ENCODE measurements around the gene IQCF5. TPM values are rescaled to one million over a fixed set of nuclear protein-coding genes. Genes with fewer than 3 reads are reported as not detected.
A peak's percentile ranks its signal among the peaks of the same experiment; 100 is the strongest.

IQCF5 gene
- total RNA-seq, 4 donors from 2014 or later, result not detected

GRCh38 chr3:51845129-51845528 is 30.3 kb downstream of the IQCF5 start:
- no peak overlapping the region for H3K4me3 ChIP-seq
- H3K36me3 ChIP-seq, result no peaks in the 10 kb centered on the region
- WGBS, result 65% methylated on average over 7 of the region's 7 CpGs
- peaks cover 0 to 14% (median 0%) of the 10 kb centered on the region in 4 donors for H3K27me3 ChIP-seq
- intact Hi-C loops (cut with DNase I), result no loop called here
- no peaks in the 10 kb centered on the region for H3K4me1 ChIP-seq
- peaks cover 0 to 13% (median 0%) of the 10 kb centered on the region in 4 donors for H3K9me3 ChIP-seq
- H3K27ac ChIP-seq (replicated peaks in 1 of 4), result no peak overlapping the region
- TF ChIP-seq POLR2A (IDR thresholded peaks at IDR 0.05; ENCODE audit: low read depth) (no peak), POLR2AphosphoS5 (IDR thresholded peaks at IDR 0.05) (no peak), CTCF (IDR thresholded peaks at IDR 0.05) (no peak), EP300 (IDR thresholded peaks at IDR 0.05) (no peak)
- DNase-seq (ENCODE audit: extremely low spot score), result no peak

DNA sequence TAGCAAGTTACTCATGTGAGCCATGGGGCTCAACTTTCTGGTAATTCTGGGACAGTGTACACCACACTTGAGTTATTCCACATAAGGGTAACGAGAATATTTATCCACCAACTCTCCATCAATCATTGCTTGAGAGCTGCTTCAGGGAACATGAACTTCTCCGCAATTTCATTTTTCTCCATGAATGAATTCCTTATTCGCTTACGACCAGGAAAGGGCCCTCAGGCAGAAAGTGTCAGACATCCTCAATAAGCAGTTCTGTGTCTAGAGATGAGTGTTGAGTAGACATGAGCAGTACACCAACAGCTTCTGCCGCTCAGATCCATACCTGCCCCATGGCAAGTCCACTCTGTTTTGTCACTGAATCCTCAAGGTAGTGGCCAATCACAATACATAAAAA is 38.8 kb downstream of the IQCF5 start:
- no peak for TF ChIP-seq CTCF (IDR thresholded peaks at IDR 0.05)
- 70% methylated on average over 5 of the region's 5 CpGs for WGBS
- H3K27ac ChIP-seq (replicated peaks in 1 of 4), result no peak overlapping the region

GRCh38 chr3:51830836-51831385 is 44.5 kb downstream of the IQCF5 start:
- intact Hi-C loops (cut with DNase I), result no loop called here
- DNase-seq (ENCODE audit: extremely low spot score), result no peak

More for the DNA sequence above, 38.8 kb downstream of the IQCF5 start:
- H3K36me3 ChIP-seq, result no peaks in the 10 kb centered on the region
- DNase-seq (ENCODE audit: extremely low spot score), result no peak
- H3K9me3 ChIP-seq, result peaks cover 0 to 4% (median 0%) of the 10 kb centered on the region in 4 donors
- intact Hi-C loops (cut with DNase I), result no loop called here
- H3K4me3 ChIP-seq, result no peak overlapping the region
- H3K27me3 ChIP-seq, result peaks cover 0 to 9% (median 0%) of the 10 kb centered on the region in 4 donors
- H3K4me1 ChIP-seq, result no peaks in the 10 kb centered on the region

DNA sequence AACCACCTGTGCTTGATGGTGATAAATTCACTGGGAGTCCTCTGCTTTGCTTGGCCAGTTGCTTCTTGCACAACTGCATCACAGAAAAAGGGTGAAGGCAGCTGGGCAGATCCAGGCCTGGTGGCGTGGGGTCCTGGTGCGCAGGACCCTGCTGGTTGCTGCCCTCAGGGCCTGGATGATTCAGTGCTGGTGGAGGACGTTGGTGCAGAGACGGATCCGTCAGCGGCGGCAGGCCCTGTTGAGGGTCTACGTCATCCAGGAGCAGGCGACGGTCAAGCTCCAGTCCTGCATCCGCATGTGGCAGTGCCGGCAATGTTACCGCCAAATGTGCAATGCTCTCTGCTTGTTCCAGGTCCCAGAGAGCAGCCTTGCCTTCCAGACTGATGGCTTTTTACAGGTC is 45.1 kb downstream of the IQCF5 start:
- H3K27me3 ChIP-seq, result no peaks in the 10 kb centered on the region
- TF ChIP-seq POLR2A (IDR thresholded peaks at IDR 0.05; ENCODE audit: low read depth) (no peak), POLR2AphosphoS5 (IDR thresholded peaks at IDR 0.05) (no peak), EP300 (IDR thresholded peaks at IDR 0.05) (no peak), CTCF (IDR thresholded peaks at IDR 0.05) (no peak)
- no peaks in the 10 kb centered on the region for H3K36me3 ChIP-seq
- intact Hi-C loops (cut with DNase I), result no loop called here
- no peak overlapping the region for H3K27ac ChIP-seq (replicated peaks in 1 of 4)
- no peak overlapping the region for H3K4me3 ChIP-seq
- no peaks in the 10 kb centered on the region for H3K4me1 ChIP-seq
- peak; percentile 29 for DNase-seq (ENCODE audit: extremely low spot score)
- WGBS, result 89% methylated on average over 13 of the region's 13 CpGs
- peaks cover 0 to 34% (median 11%) of the 10 kb centered on the region in 4 donors for H3K9me3 ChIP-seq

More at GRCh38 chr3:51830836-51831385, 44.5 kb downstream of the IQCF5 start:
- H3K27me3 ChIP-seq, result no peaks in the 10 kb centered on the region
- peaks cover 0 to 34% (median 11%) of the 10 kb centered on the region in 4 donors for H3K9me3 ChIP-seq
- WGBS, result 45% methylated on average over 4 of the region's 4 CpGs
- TF ChIP-seq POLR2AphosphoS5 (IDR thresholded peaks at IDR 0.05) (no peak), EP300 (IDR thresholded peaks at IDR 0.05) (no peak), POLR2A (IDR thresholded peaks at IDR 0.05; ENCODE audit: low read depth) (no peak), CTCF (IDR thresholded peaks at IDR 0.05) (no peak)
- no peak overlapping the region for H3K27ac ChIP-seq (replicated peaks in 1 of 4)
- H3K4me1 ChIP-seq, result no peaks in the 10 kb centered on the region
- H3K36me3 ChIP-seq, result no peaks in the 10 kb centered on the region
- no peak overlapping the region for H3K4me3 ChIP-seq

DNA sequence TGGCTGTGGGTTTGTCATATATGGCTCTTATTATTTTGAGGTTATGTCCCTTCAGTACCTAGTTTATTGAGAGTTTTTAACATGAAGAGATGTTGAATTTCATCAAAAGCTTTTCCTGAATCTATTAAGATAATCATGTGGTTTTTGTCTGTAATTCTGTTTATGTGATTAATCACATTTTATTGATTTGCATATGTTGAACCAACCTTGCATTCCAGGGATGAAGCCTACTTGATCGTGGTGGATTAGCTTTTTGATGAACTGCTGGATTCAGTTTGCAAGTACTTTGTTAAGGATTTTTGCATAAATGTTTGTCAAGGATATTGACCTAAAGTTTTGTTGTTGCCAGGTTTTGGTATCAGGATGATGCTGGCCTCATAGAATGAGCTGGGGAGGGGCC is 47.1 kb downstream of the IQCF5 start:
- no peak overlapping the region for H3K27ac ChIP-seq (replicated peaks in 1 of 4)

More for the DNA sequence above, 47.1 kb downstream of the IQCF5 start:
- no peaks in the 10 kb centered on the region for H3K4me1 ChIP-seq
- DNase-seq (ENCODE audit: extremely low spot score), result no peak
- 50% methylated on average over 1 of the region's 1 CpG for WGBS
- no peak overlapping the region for H3K4me3 ChIP-seq
- no peaks in the 10 kb centered on the region for H3K36me3 ChIP-seq
- TF ChIP-seq POLR2AphosphoS5 (IDR thresholded peaks at IDR 0.05), result no peak
- TF ChIP-seq CTCF (IDR thresholded peaks at IDR 0.05), result no peak
- TF ChIP-seq EP300 (IDR thresholded peaks at IDR 0.05), result no peak
- TF ChIP-seq POLR2A (IDR thresholded peaks at IDR 0.05; ENCODE audit: low read depth), result no peak
- no peaks in the 10 kb centered on the region for H3K27me3 ChIP-seq
- intact Hi-C loops (cut with DNase I), result no loop called here
- H3K9me3 ChIP-seq, result peaks cover 0 to 33% (median 11%) of the 10 kb centered on the region in 4 donors

Data from esophagus muscularis mucosa (tissue), 4 donors.